ENCODE results near the gene CALM3. TPM values are rescaled to one million over a fixed set of nuclear protein-coding genes. Genes with fewer than 3 reads are reported as not detected.

CALM3 gene
- total and polyA plus RNA-seq, 8 donors: 178 to 478 (median 351) TPM

- no peak for TF ChIP-seq CTCF (IDR thresholded peaks at IDR 0.05)
- no peak for ATAC-seq
- no peak for DNase-seq
Measured at GRCh38 chr19:46573679-46574498, 27.2 kb upstream of the CALM3 start.

GRCh38 chr19:46574533-46574932, 26.6 kb upstream of the CALM3 start:
- intact Hi-C loops (cut with DNase I): no loop called here
- Histone ChIP-seq H3K9me3 (no peaks in the 10 kb centered on the region), H3K27ac (no peak overlapping the region), H3K36me3 (no peaks in the 10 kb centered on the region), H3K4me3 (no peak overlapping the region), H3K27me3 (no peaks in the 10 kb centered on the region), H3K4me1 (peaks cover 0 to 5% of the 10 kb centered on the region in 2 donors)
- no peak for ATAC-seq
- TF ChIP-seq CTCF (IDR thresholded peaks at IDR 0.05): no peak
- DNase-seq: no peak

More at GRCh38 chr19:46573679-46574498, 27.2 kb upstream of the CALM3 start:
- Histone ChIP-seq H3K27me3 (no peaks in the 10 kb centered on the region), H3K9me3 (no peaks in the 10 kb centered on the region), H3K27ac (no peak overlapping the region), H3K4me1 (peaks cover 0 to 5% of the 10 kb centered on the region in 2 donors), H3K36me3 (no peaks in the 10 kb centered on the region), H3K4me3 (no peak overlapping the region)
- intact Hi-C loops (cut with DNase I): no loop called here

- ATAC-seq (no peak), DNase-seq (no peak)
- intact Hi-C loops (cut with DNase I): no loop called here
- no peak for TF ChIP-seq CTCF (IDR thresholded peaks at IDR 0.05)
- Histone ChIP-seq H3K27me3 (no peaks in the 10 kb centered on the region), H3K4me1 (peaks cover 0 to 5% of the 10 kb centered on the region in 2 donors), H3K9me3 (no peaks in the 10 kb centered on the region), H3K27ac (no peak overlapping the region), H3K4me3 (no peak overlapping the region), H3K36me3 (no peaks in the 10 kb centered on the region)
Measured at GRCh38 chr19:46578450-46578849, 22.7 kb upstream of the CALM3 start.

- intact Hi-C loops (cut with DNase I): no loop called here
- ATAC-seq (no peak), DNase-seq (no peak)
- H3K9me3 ChIP-seq: no peaks in the 10 kb centered on the region
- H3K4me1 ChIP-seq: peaks cover 0 to 5% of the 10 kb centered on the region in 2 donors
- H3K4me3 ChIP-seq: no peak overlapping the region
- H3K36me3 ChIP-seq: no peaks in the 10 kb centered on the region
- no peak overlapping the region for H3K27ac ChIP-seq
- TF ChIP-seq CTCF (IDR thresholded peaks at IDR 0.05): no peak
- H3K27me3 ChIP-seq: no peaks in the 10 kb centered on the region
Measured at GRCh38 chr19:46579361-46579879, 21.7 kb upstream of the CALM3 start.

- no peaks in the 10 kb centered on the region for H3K36me3 ChIP-seq
- DNase-seq (no peak), ATAC-seq (no peak)
- H3K4me3 ChIP-seq: no peak overlapping the region
- H3K9me3 ChIP-seq: no peaks in the 10 kb centered on the region
- peaks cover 0 to 5% of the 10 kb centered on the region in 2 donors for H3K4me1 ChIP-seq
- no peaks in the 10 kb centered on the region for H3K27me3 ChIP-seq
- no peak for TF ChIP-seq CTCF (IDR thresholded peaks at IDR 0.05)
- intact Hi-C loops (cut with DNase I): no loop called here
- H3K27ac ChIP-seq: no peak overlapping the region
Measured at GRCh38 chr19:46580247-46580646, 20.9 kb upstream of the CALM3 start.

Data from left lung (tissue), 10 donors.